Endothelial cell of umbilical vein (primary cell): Measurements from ENCODE around the gene ANXA11. TPM values are rescaled to one million over a fixed set of nuclear protein-coding genes. Genes with fewer than 3 reads are reported as not detected.

ENCODE experiments used
- BruUV-seq: library from RNA; stranded (reverse); fragments of 400-500 nt; replicated peaks from 2 replicates; lab custom pipeline; 2021; lab: Mats Ljungman, UMichigan
- CTCF ChIA-PET: fragments of 300-600, 350-600 bp; sonication (Branson Sonifier 250); formaldehyde crosslinking; loops from one replicate; lab custom pipeline; 2021; ENCODE audit warnings: antibody characterized with exemption, inconsistent platforms; lab: Charles Lee
- POLR2A ChIA-PET: fragments of 300-600, 350-600 bp; sonication (Branson Sonifier 250); formaldehyde crosslinking; loops from one replicate; lab custom pipeline; 2021; ENCODE audit warnings: antibody characterized with exemption, inconsistent platforms; lab: Charles Lee
- DNase-seq: peaks from one replicate; pipeline ENCODE4 v3.0.0-alpha.2; 2011; ENCODE audit warnings: low read depth, low spot score
- FAIRE-seq: peaks from 2 replicates; lab custom pipeline; 2011; peaks lifted over from hg19 to GRCh38; lab: Jason Lieb, UNC
- H2AFZ ChIP-seq: 2 replicates; pipeline ENCODE4 v1.6.0; 2012; ENCODE audit warnings: low read depth, low read length, control low read depth, inconsistent platforms
- H3K27ac ChIP-seq: 2 replicates; pipeline ENCODE4 v1.5.1; 2011; ENCODE audit warnings: low read depth, mild to moderate bottlenecking, control low read depth, low read length, moderate library complexity; ENCODE audit not compliant: insufficient read depth
- H3K27me3 ChIP-seq, 2 experiments: 2 replicates each; pipeline versions ENCODE4 v1.6.0 to v1.6.1; 2011; ENCODE audit warnings: low read length in 2 of 2, mixed read lengths in 1 of 2; ENCODE audit not compliant: control insufficient read depth in 2 of 2, insufficient read depth in 2 of 2
- H3K36me3 ChIP-seq, 2 experiments: 2 replicates in 1 of 2; 3 replicates in 1 of 2; pipeline ENCODE4 v1.5.1; 2011; ENCODE audit warnings: low read length in 2 of 2, mild to moderate bottlenecking in 1 of 2, moderate library complexity in 1 of 2; ENCODE audit not compliant: control insufficient read depth in 2 of 2, insufficient read depth in 2 of 2; ENCODE audit errors: extremely low read depth in 1 of 2
- H3K4me1 ChIP-seq: 3 replicates; pipeline ENCODE4 v1.5.1; 2011; ENCODE audit warnings: mild to moderate bottlenecking, low read length; ENCODE audit not compliant: control insufficient read depth, insufficient read depth; ENCODE audit errors: extremely low read depth
- H3K4me2 ChIP-seq: 2 replicates; pipeline ENCODE4 v1.6.1; 2011; ENCODE audit warnings: low read length, control low read depth, mixed read lengths; ENCODE audit not compliant: insufficient read depth
- H3K4me3 ChIP-seq, 3 experiments: fragments of 200-600 bp in 1 of 3; sonication (generic), shearing (Covaris generic) in 1 of 3; replicated peaks in 1 of 3; 2 replicates each; pipeline ENCODE4 v1.5.1; 2011 to 2016; ENCODE audit warnings: control low read depth in 3 of 3, low read length in 3 of 3, mild to moderate bottlenecking in 2 of 3, inconsistent platforms in 1 of 3, low read depth in 1 of 3, moderate library complexity in 1 of 3; ENCODE audit not compliant: insufficient read depth in 1 of 3
- H3K79me2 ChIP-seq: 2 replicates; pipeline ENCODE4 v1.6.0; 2012; ENCODE audit warnings: low read length, inconsistent platforms; ENCODE audit not compliant: control insufficient read depth, insufficient read depth
- H3K9ac ChIP-seq: replicated peaks from 2 replicates; pipeline ENCODE3; 2011; ENCODE audit warnings: low read length, control low read depth; ENCODE audit not compliant: insufficient read depth; ENCODE audit errors: extremely low read depth
- H3K9me1 ChIP-seq: replicated peaks from 3 replicates; pipeline ENCODE4 v1.6.0; 2011; ENCODE audit warnings: mild to moderate bottlenecking, low read length; ENCODE audit not compliant: control insufficient read depth, insufficient read depth; ENCODE audit errors: extremely low read depth
- H3K9me3 ChIP-seq: replicated peaks from 2 replicates; pipeline ENCODE4 v1.5.1; 2012; ENCODE audit warnings: low read length, inconsistent platforms; ENCODE audit not compliant: control insufficient read depth, insufficient read depth
- H4K20me1 ChIP-seq: replicated peaks from 2 replicates; pipeline ENCODE3; 2011; ENCODE audit warnings: mild to moderate bottlenecking, low read length; ENCODE audit not compliant: control insufficient read depth, insufficient read depth; ENCODE audit errors: extremely low read depth
- EZH2 ChIP-seq: IDR thresholded peaks from 2 replicates; pipeline ENCODE4 v1.6.1; 2012; ENCODE audit warnings: borderline replicate concordance, low read depth, mild to moderate bottlenecking, moderate library complexity, low read length, inconsistent platforms; ENCODE audit not compliant: severe bottlenecking
- FOS ChIP-seq: IDR thresholded peaks from 2 replicates; pipeline ENCODE4 v1.6.1; 2011; ENCODE audit warnings: mild to moderate bottlenecking, low read length, moderate library complexity, borderline replicate concordance; ENCODE audit not compliant: insufficient read depth
- GATA2 ChIP-seq: IDR thresholded peaks from 2 replicates; pipeline ENCODE4 v1.7.0; 2011; ENCODE audit warnings: low read depth, mild to moderate bottlenecking, moderate library complexity, mixed read lengths, low read length; ENCODE audit not compliant: insufficient read length, insufficient read depth
- JUN ChIP-seq: IDR thresholded peaks from 2 replicates; pipeline ENCODE4 v1.6.1; 2011; ENCODE audit warnings: borderline replicate concordance, low read depth; ENCODE audit not compliant: insufficient read length, insufficient read depth
- MYC ChIP-seq: IDR thresholded peaks from one replicate; pipeline ENCODE4 v1.6.1; 2011; ENCODE audit warnings: mild to moderate bottlenecking, low read depth, low read length
- POLR2A ChIP-seq: IDR thresholded peaks from 2 replicates; pipeline ENCODE4 v1.6.1; 2012; ENCODE audit warnings: low read depth, mild to moderate bottlenecking, control low read depth, low read length
- POLR2AphosphoS5 ChIP-seq: IDR thresholded peaks from 2 replicates; pipeline ENCODE4 v1.6.1; 2012; ENCODE audit warnings: low read depth, mild to moderate bottlenecking, control low read depth, low read length, moderate library complexity; ENCODE audit not compliant: insufficient read depth
- dilution Hi-C: fragments of 300-500 bp; cut with MboI; formaldehyde crosslinking; loops from one replicate; pipeline ENCODE4 v1.15.0; 2019; ENCODE audit warnings: low sequenced_read_pairs; ENCODE audit not compliant: extremely low pct_ligation_motif_present
- intact Hi-C: fragments of 100-400 bp; cut with micrococcal nuclease; formaldehyde crosslinking; loops from one replicate; pipeline ENCODE4 v1.10.0; 2022
- polyA plus RNA-seq, 4 experiments: library from polyadenylated mRNA; depleted of rRNA in 3 of 4; stranded (reverse) in 3 of 4; unstranded in 1 of 4; fragments of >200 nt; gene quantifications; 2 replicates each; pipeline versions ENCODE4 v1.2.1 to v1.2.3, GENCODE V29; 2011 to 2012; ENCODE audit warnings: missing spikeins in 1 of 4
- total RNA-seq: library from RNA; stranded (reverse); gene quantifications from 2 replicates; pipeline ENCODE4 v1.2.3, GENCODE V29; 2021
- TF ChIP-seq, protein P1 (sequence below): IDR thresholded peaks from 2 replicates; pipeline ENCODE4 v1.6.1; 2011; ENCODE audit not compliant: insufficient read depth, insufficient read length
- TF ChIP-seq, protein P2 (sequence below), 2 donors: IDR thresholded peaks; 1 replicate in 1 of 2; 2 replicates in 1 of 2; pipeline ENCODE4 v1.5.1; 2011; ENCODE audit warnings: low read length in 2 of 2, mild to moderate bottlenecking in 2 of 2, moderate library complexity in 2 of 2, control low read depth in 1 of 2, inconsistent platforms in 1 of 2, low read depth in 1 of 2; ENCODE audit not compliant: insufficient read depth in 1 of 2; ENCODE audit errors: extremely low read depth in 1 of 2

The ANXA11 gene
- total and polyA plus RNA-seq, 2 donors (not counting 3 experiments of a cell fraction or from before 2014, with no cell fraction given): 59.2 to 143 TPM

DNA sequence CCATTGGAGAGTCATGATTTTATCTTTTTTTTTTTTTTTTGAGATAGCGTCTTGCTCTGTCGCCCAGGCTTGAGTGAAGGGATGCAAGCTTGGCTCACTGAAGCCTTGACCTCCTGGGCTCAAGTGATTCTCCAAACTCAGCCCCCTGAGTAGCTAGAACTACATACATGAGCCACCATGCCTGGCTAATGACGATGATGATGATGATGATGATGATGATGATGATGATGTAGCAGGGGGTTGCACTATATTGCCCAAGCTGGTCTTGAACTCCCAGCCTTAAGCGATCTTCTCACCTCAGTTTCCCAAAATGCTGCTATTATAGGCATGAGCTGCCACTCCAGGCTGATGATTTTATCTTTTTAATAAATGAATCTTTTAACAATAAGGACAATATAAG, 86.7 kb downstream of the ANXA11 start:
- Histone ChIP-seq H3K4me3 (no peak overlapping the region), H3K4me2 (no peak overlapping the region), H4K20me1 (no peaks in the 10 kb centered on the region), H3K9ac (no peak overlapping the region), H3K4me1 (no peaks in the 10 kb centered on the region), H3K9me1 (no peaks in the 10 kb centered on the region), H3K9me3 (no peaks in the 10 kb centered on the region), H3K79me2 (no peaks in the 10 kb centered on the region), H2AFZ (no peak overlapping the region), H3K27ac (no peak overlapping the region), H3K27me3 (peaks cover 2 to 4% of the 10 kb centered on the region in 2 experiments), H3K36me3 (no peaks in the 10 kb centered on the region)
- FAIRE-seq: no peak
- TF ChIP-seq EZH2 (no peak), GATA2 (no peak), MYC (no peak), JUN (no peak), POLR2AphosphoS5 (no peak), POLR2A (no peak), FOS (no peak)
- TF ChIP-seq, protein P1, sequence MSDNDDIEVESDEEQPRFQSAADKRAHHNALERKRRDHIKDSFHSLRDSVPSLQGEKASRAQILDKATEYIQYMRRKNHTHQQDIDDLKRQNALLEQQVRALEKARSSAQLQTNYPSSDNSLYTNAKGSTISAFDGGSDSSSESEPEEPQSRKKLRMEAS: no peak
- TF ChIP-seq, protein P2, sequence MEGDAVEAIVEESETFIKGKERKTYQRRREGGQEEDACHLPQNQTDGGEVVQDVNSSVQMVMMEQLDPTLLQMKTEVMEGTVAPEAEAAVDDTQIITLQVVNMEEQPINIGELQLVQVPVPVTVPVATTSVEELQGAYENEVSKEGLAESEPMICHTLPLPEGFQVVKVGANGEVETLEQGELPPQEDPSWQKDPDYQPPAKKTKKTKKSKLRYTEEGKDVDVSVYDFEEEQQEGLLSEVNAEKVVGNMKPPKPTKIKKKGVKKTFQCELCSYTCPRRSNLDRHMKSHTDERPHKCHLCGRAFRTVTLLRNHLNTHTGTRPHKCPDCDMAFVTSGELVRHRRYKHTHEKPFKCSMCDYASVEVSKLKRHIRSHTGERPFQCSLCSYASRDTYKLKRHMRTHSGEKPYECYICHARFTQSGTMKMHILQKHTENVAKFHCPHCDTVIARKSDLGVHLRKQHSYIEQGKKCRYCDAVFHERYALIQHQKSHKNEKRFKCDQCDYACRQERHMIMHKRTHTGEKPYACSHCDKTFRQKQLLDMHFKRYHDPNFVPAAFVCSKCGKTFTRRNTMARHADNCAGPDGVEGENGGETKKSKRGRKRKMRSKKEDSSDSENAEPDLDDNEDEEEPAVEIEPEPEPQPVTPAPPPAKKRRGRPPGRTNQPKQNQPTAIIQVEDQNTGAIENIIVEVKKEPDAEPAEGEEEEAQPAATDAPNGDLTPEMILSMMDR (IDR thresholded peaks at IDR 0.05; ENCODE audit: extremely low read depth in 1 of 2, insufficient read depth in 1 of 2, low read depth in 1 of 2, low read length in 2 of 2): no peak
- dilution Hi-C loops: no loop called here
- POLR2A ChIA-PET: no interaction called here
- intact Hi-C loops: no loop called here
- CTCF ChIA-PET: interaction anchor here (0.7 to 1.9 kb wide), 5 partner anchors 11 to 580 kb away, joined by 3 to 5 read pairs (median 3); no protein-coding TSS in a partner anchor
- BruUV-seq: no TSS peak
- no peak for DNase-seq
